OCI-LY7 (cell line): ENCODE data around the gene CACNB2.

Experiments
- EZH2phosphoT487 ChIP-seq: fragments of 200-600 bp; sonication (generic); IDR thresholded peaks from 2 replicates; pipeline ENCODE4 v1.6.1; 2018; ENCODE audit warnings: low read depth, borderline replicate concordance, mild to moderate bottlenecking, mixed run types, antibody characterized with exemption, low read length, moderate library complexity, mixed read lengths
- TF ChIP-seq, protein P1 (sequence below): fragments of 200-600 bp; sonication (generic); conservative IDR thresholded peaks from 2 replicates; pipeline ENCODE4 v1.5.1; 2014; ENCODE audit warnings: mild to moderate bottlenecking, antibody characterized with exemption, low read length, moderate library complexity, mixed read lengths

DNA sequence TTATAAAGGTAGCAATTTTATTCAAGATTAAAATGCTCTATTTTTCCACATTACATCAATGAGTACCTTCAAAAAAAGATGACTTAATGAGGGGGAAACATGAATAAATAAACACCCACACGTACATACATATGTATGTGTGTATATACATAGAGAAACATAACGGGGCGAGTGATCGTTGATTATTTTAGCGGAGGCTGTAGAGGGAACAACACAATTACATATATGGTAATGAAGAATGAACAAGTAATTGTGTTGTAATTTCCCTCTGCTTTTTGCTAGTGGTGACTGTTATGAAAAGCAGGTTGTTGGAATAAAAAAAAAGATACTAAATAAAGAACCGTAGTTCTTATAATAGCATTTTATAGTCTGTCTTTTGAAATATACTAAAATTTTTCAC, 63.2 kb downstream of the CACNB2 start:
- TF ChIP-seq, protein P1, sequence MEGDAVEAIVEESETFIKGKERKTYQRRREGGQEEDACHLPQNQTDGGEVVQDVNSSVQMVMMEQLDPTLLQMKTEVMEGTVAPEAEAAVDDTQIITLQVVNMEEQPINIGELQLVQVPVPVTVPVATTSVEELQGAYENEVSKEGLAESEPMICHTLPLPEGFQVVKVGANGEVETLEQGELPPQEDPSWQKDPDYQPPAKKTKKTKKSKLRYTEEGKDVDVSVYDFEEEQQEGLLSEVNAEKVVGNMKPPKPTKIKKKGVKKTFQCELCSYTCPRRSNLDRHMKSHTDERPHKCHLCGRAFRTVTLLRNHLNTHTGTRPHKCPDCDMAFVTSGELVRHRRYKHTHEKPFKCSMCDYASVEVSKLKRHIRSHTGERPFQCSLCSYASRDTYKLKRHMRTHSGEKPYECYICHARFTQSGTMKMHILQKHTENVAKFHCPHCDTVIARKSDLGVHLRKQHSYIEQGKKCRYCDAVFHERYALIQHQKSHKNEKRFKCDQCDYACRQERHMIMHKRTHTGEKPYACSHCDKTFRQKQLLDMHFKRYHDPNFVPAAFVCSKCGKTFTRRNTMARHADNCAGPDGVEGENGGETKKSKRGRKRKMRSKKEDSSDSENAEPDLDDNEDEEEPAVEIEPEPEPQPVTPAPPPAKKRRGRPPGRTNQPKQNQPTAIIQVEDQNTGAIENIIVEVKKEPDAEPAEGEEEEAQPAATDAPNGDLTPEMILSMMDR = no peak
- TF ChIP-seq EZH2phosphoT487 = no peak
